OCI-LY3 (cell line): ENCODE data around the gene PKN3.

Experiments
- EZH2phosphoT487 ChIP-seq: fragments of 200-600 bp; shearing (Covaris generic); IDR thresholded peaks from 2 replicates; pipeline ENCODE4 v1.6.1; 2018; ENCODE audit warnings: antibody characterized with exemption, mixed run types, low read depth
- TF ChIP-seq, protein P1 (sequence below): fragments of 200-600, 300-600 bp; sonication (generic); IDR thresholded peaks from 2 replicates; pipeline ENCODE4 v1.5.1; 2014; ENCODE audit warnings: antibody characterized with exemption, low read length, low read depth

DNA sequence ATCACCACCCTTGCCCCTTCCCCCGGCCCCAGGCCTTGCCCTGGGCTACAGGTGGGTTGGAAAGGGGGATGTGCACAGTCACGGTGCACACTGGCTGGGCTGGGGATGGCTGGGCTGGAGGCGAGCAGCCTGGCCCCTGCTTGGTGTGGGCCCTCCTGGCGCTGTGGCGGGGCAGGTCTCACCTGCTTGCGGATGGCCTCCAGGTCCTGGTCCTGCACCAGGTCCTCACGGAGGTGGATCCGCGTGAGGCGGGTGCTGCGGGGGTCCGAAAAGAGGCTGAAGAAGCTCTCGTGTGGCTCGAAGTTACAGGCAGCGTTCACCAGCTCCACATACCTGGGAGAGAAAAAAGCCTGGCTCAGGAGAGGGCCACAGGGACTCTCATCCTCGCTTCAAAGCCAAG is 51.3 kb downstream of the PKN3 start:
- no peak for TF ChIP-seq EZH2phosphoT487
- TF ChIP-seq, protein P1, sequence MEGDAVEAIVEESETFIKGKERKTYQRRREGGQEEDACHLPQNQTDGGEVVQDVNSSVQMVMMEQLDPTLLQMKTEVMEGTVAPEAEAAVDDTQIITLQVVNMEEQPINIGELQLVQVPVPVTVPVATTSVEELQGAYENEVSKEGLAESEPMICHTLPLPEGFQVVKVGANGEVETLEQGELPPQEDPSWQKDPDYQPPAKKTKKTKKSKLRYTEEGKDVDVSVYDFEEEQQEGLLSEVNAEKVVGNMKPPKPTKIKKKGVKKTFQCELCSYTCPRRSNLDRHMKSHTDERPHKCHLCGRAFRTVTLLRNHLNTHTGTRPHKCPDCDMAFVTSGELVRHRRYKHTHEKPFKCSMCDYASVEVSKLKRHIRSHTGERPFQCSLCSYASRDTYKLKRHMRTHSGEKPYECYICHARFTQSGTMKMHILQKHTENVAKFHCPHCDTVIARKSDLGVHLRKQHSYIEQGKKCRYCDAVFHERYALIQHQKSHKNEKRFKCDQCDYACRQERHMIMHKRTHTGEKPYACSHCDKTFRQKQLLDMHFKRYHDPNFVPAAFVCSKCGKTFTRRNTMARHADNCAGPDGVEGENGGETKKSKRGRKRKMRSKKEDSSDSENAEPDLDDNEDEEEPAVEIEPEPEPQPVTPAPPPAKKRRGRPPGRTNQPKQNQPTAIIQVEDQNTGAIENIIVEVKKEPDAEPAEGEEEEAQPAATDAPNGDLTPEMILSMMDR = no peak
